ENCODE results near the gene SKP1.

The SKP1 gene

DNA sequence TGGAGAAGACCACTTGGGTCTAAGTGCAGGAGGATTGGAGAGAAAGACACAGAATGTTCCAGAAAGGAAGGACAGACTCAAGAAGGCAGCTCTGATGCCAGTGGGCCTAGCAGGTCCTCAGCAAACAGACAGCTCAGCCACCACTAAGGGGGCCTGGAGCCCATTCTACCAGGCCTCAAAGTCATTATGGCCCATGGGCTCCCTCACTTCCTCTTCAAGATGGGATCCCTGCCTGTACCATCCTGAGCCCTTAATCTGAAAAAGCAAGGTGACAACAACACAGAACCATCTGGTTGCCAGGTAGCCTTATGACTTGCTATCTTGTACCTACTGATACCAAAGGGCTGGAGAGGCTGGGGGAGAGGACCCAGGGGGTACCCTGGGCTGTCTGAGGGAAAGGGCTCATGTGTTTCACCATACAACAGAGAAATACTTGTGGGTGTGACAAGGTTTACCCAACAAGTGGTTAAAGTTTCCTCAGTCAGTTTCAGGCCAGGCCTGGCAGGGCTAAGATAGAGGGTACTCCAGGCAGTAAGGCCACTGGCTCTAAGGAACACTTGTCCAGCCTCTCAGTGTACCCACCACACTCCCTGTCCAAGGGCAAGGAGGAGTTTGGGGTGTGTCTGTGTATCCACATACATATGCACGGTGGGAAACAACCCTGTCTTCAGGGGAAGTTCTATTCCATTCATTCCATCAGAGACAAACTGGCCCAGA, 31.6 kb downstream of the SKP1 start:
- in situ Hi-C loops (cut with MboI; ENCODE audit: low sequenced_read_pairs), result no loop called here

DNA sequence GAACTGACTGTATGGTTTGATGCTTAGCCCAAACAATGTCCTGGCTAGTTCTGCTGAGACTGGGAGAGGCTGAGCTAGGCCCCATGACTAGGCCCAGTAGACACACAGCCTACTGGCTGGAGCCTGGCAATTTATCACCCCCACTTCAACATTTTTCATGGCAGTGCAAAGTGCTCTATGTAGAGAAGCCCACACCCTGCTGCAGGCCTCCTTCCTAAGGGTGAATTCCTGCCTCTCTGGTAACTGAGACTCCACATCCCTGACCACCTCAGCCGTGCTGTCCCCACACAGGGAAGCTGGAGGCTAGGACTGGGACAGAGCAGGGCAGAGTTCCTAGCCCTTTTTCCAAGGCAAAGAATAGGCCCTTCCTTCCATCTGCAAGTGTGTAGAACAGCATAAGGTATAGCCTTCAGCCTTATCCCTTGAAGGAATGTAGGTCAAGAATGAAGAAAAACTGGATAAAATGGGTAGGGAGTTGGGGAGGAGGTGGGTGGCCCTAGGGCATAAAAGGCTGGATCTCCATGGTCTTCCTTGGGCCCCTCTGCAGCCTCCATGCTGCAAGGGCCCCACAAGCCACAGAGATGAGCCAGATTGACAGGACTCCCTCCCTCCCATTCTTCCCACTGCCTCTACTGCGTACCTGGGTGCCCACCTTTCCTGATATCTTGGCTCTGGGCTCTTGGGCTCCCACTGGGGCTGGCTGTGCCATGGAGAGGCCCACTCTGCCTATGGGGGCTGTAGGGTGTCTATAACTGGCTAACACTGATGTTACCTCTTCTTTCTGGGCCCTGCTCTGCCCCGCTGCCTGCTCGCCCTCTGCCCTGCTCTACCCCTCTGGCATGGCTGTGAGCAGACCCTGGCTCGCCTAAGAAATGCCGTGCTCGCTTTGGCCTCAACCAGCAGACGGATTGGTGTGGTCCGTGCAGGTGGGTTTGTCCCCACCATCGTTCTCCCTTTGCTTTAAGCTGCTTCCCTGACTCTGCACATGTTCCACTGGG, 32.5 kb downstream of the SKP1 start:
- in situ Hi-C loops (cut with MboI; ENCODE audit: low sequenced_read_pairs), result no loop called here

DNA sequence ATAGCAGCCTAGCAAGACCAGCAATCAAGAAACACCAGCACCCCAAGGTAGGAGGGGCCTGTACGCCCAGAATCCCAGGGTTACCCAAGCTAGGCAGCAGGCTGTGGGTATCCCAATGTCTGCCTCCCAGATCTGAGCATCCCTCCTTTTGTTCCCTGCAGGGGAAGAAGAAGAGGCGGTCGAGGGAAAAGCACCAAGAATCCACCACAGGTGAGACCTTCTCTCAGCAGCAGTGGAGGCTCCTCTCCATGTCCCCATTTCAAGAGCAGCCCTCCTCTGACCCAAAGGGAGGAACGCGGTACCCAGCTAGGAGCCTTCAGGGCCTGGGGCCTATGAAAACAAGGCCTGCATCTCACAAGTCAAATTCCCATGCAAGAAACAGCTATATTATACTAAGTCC, 33.3 kb downstream of the SKP1 start:
- in situ Hi-C loops (cut with MboI; ENCODE audit: low sequenced_read_pairs), result no loop called here

- in situ Hi-C loops (cut with MboI; ENCODE audit: low sequenced_read_pairs), result no loop called here
Measured at GRCh38 chr5:134142806-134143205, 33.9 kb downstream of the SKP1 start.

- in situ Hi-C loops (cut with MboI; ENCODE audit: low sequenced_read_pairs), result no loop called here
Measured at GRCh38 chr5:134142052-134142451, 34.7 kb downstream of the SKP1 start.

GRCh38 chr5:134141331-134142050, 35.3 kb downstream of the SKP1 start:
- in situ Hi-C loops (cut with MboI; ENCODE audit: low sequenced_read_pairs), result no loop called here

- in situ Hi-C loops (cut with MboI; ENCODE audit: low sequenced_read_pairs), result no loop called here
Measured at GRCh38 chr5:134140530-134141201, 36.1 kb downstream of the SKP1 start.

- in situ Hi-C loops (cut with MboI; ENCODE audit: low sequenced_read_pairs), result no loop called here
Measured at GRCh38 chr5:134139891-134140469, 36.8 kb downstream of the SKP1 start.

DNA sequence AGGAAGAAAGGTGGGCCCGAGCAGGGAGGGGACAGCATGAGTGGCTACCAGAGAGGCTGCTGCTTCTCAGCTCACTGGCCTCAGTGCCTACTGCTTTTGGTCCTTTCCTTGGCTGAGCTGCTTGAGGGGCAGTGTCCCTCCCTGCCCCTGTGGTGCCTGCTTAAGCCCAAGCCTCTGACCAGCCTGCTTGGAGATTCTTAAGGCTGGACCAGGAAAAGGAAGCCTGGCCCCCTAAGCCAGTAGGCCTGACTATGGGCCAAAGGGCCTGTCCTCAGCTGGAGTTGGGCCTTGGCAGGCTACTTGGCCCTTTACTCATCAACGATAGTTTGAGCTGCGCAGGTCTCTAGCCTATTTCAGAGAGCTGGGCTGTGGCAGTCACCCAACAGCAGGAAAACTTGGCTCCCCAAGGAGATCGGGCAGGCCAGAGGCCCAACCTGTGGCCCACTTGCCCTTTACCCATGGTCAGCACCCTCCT, 37.3 kb downstream of the SKP1 start:
- in situ Hi-C loops (cut with MboI; ENCODE audit: low sequenced_read_pairs), result no loop called here

- in situ Hi-C loops (cut with MboI; ENCODE audit: low sequenced_read_pairs), result no loop called here
Measured at GRCh38 chr5:134138416-134139376, 38.1 kb downstream of the SKP1 start.

DNA sequence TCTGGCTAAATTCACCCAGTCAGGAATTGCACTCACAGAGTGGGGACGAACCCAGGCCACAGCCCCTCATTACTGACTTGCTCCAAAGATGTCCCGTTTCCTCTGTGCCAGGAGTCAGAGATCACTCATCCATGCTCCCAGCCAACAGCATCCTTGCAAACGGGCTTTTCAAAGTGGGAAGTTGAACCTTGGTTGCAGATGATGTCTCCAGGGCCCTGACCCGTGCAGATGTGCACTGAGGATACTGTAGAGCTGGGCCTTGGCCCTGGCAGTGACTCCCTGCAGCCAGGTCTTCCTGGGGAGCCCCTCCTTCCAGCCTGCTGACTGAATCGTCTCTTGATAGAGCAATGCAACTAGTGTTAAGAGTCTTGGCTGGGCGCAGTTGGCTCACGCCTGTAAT, 40.0 kb downstream of the SKP1 start:
- in situ Hi-C loops (cut with MboI; ENCODE audit: low sequenced_read_pairs), result no loop called here

GRCh38 chr5:134136221-134136631, 40.5 kb downstream of the SKP1 start:
- in situ Hi-C loops (cut with MboI; ENCODE audit: low sequenced_read_pairs), result no loop called here

- in situ Hi-C loops (cut with MboI; ENCODE audit: low sequenced_read_pairs), result no loop called here
Measured at GRCh38 chr5:134135091-134135655, 41.6 kb downstream of the SKP1 start.

DNA sequence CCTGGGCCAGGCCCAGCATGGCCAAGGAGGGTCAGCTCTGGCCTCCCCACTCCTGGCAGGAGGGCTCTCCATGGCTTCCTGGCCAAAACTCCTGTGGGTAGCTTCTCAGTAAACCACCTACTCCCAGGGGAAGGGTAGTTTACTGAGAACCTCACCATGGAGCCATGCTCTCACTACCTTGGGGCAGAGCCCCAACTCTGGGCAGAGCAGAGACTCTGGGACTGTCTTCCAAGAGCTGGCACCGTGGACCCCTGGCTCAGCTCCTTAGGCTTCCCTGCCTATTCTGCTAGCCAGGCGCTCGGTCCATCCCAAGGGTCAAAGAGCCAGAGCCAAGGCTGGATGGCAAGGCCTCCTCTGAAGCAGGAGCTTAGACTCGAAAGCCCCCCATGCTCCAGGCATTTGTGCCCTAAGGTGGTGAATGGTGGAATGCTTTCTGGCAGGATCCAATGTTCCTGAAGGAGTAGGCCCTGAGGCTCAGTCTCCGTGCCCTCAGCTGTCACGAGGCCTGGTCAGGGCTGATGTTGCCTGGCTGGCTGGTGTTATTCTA, 42.7 kb downstream of the SKP1 start:
- in situ Hi-C loops (cut with MboI; ENCODE audit: low sequenced_read_pairs), result no loop called here

- in situ Hi-C loops (cut with MboI; ENCODE audit: low sequenced_read_pairs), result no loop called here
Measured at GRCh38 chr5:134133188-134133994, 43.4 kb downstream of the SKP1 start.

- in situ Hi-C loops (cut with MboI; ENCODE audit: low sequenced_read_pairs), result no loop called here
Measured at GRCh38 chr5:134132372-134133187, 44.2 kb downstream of the SKP1 start.

All from HL-60/S4 treated with phorbol 12-myristate 13-acetate at 8.2 ng/mL for 4 days and 3 days (cell line).